HepG2 (cell line): ENCODE measurements around the gene SLC48A1. TPM values are rescaled to one million over a fixed set of nuclear protein-coding genes. Genes with fewer than 3 reads are reported as not detected.

Source experiments
- ATAC-seq: fragments of 200-7000 bp; cut with Tn5 transposase; 3 replicates; pipeline ENCODE4 v1.9.1; 2020; ENCODE audit warnings: mild to moderate bottlenecking, moderate library complexity
- BruUV-seq: library from RNA; stranded (reverse); fragments of 400-500 nt; replicated peaks from 2 replicates; lab custom pipeline; 2021; lab: Mats Ljungman, UMichigan
- CTCF ChIA-PET: fragments of 300-600 bp; formaldehyde crosslinking; extraction: SDS; loops from one replicate; lab custom pipeline; 2021; ENCODE audit warnings: low total read pairs, inconsistent platforms, low intra/inter-chr PET ratio; lab: Yijun Ruan, JAX
- POLR2A ChIA-PET: fragments of 350-600 bp; sonication (Branson Sonifier 250); formaldehyde crosslinking; loops from one replicate; lab custom pipeline; 2020; ENCODE audit warnings: antibody characterized with exemption, inconsistent platforms; lab: Yijun Ruan, JAX
- DNase-seq: peaks from one replicate; pipeline ENCODE4 v3.0.0-alpha.2; 2015; ENCODE audit warnings: low spot score
- FAIRE-seq: peaks from 3 replicates; lab custom pipeline; 2011; peaks lifted over from hg19 to GRCh38; lab: Jason Lieb, UNC
- H2AFZ ChIP-seq: one replicate; pipeline ENCODE4 v1.6.1; 2011; ENCODE audit warnings: low read length, inconsistent platforms
- H3K27ac ChIP-seq: fragments of 300-600 bp; 3 replicates; pipeline ENCODE4 v1.8.0; 2011; ENCODE audit warnings: mixed run types, mild to moderate bottlenecking, mixed read lengths, low read length, inconsistent platforms; ENCODE audit not compliant: insufficient read depth; ENCODE audit errors: extremely low read length
- H3K27me3 ChIP-seq, 2 experiments: fragments of 200-600 bp in 1 of 2; 2 replicates in 1 of 2; 3 replicates in 1 of 2; pipeline versions ENCODE4 v1.6.0 to v1.8.0; 2011; ENCODE audit warnings: low read length in 2 of 2, mild to moderate bottlenecking in 2 of 2, moderate library complexity in 2 of 2, inconsistent platforms in 1 of 2; ENCODE audit not compliant: insufficient read depth in 2 of 2, control insufficient read depth in 1 of 2
- H3K36me3 ChIP-seq, 2 experiments: fragments of 200-600 bp in 1 of 2; replicated peaks in 1 of 2; 2 replicates in 1 of 2; 3 replicates in 1 of 2; pipeline versions ENCODE4 v1.5.1 to v1.8.0; 2011; ENCODE audit warnings: low read length in 2 of 2, inconsistent platforms in 1 of 2; ENCODE audit not compliant: insufficient read depth in 2 of 2, control insufficient read depth in 1 of 2
- H3K4me1 ChIP-seq: 2 replicates; pipeline ENCODE4 v1.5.1; 2012; ENCODE audit warnings: low read length, inconsistent platforms; ENCODE audit not compliant: insufficient read depth
- H3K4me2 ChIP-seq: 2 replicates; pipeline ENCODE4 v1.6.0; 2011; ENCODE audit warnings: low read depth, low read length, inconsistent platforms
- H3K4me3 ChIP-seq, 3 experiments: fragments of 200-600 bp in 1 of 3; sonication (generic), shearing (Covaris generic) in 1 of 3; replicated peaks in 1 of 3; 2 replicates each; pipeline ENCODE4 v1.5.1; 2011 to 2016; ENCODE audit warnings: low read length in 3 of 3, inconsistent platforms in 2 of 3, low read depth in 2 of 3, mild to moderate bottlenecking in 2 of 3, control low read depth in 1 of 3, mixed read lengths in 1 of 3; ENCODE audit not compliant: insufficient read depth in 1 of 3
- H3K79me2 ChIP-seq: one replicate; pipeline ENCODE4 v1.6.1; 2011; ENCODE audit warnings: low read length, inconsistent platforms; ENCODE audit not compliant: insufficient read depth
- H3K9ac ChIP-seq: 2 replicates; pipeline ENCODE4 v1.6.0; 2011; ENCODE audit warnings: mild to moderate bottlenecking, low read depth, low read length, inconsistent platforms; ENCODE audit not compliant: insufficient read depth
- H3K9me3 ChIP-seq: 2 replicates; pipeline ENCODE4 v1.5.1; 2012; ENCODE audit warnings: mild to moderate bottlenecking, low read length
- H4K20me1 ChIP-seq: 2 replicates; pipeline ENCODE4 v1.6.0; 2011; ENCODE audit warnings: inconsistent platforms, mild to moderate bottlenecking, low read length, moderate library complexity; ENCODE audit not compliant: insufficient read depth
- BORCS8-MEF2B ChIP-seq: sonication (generic); formaldehyde crosslinking; IDR thresholded peaks from 2 replicates; pipeline ENCODE4 v1.8.0; 2022; ENCODE audit warnings: mild to moderate bottlenecking, missing genetic modification reagents
- ELF4 ChIP-seq: sonication (generic); formaldehyde crosslinking; IDR thresholded peaks from 2 replicates; pipeline ENCODE4 v1.5.0; 2020; ENCODE audit warnings: missing genetic modification reagents, mild to moderate bottlenecking, moderate library complexity, borderline replicate concordance
- EP300 ChIP-seq, 3 experiments: sonication (generic) in 1 of 3; formaldehyde crosslinking in 1 of 3; IDR thresholded peaks; 2 replicates each; pipeline versions ENCODE4 v1.5.1 to v1.6.1; 2011 to 2020; ENCODE audit warnings: low read depth in 2 of 3, low read length in 2 of 3, borderline replicate concordance in 1 of 3, improper control_type of control experiment in 1 of 3, mild to moderate bottlenecking in 1 of 3, missing genetic modification reagents in 1 of 3, moderate library complexity in 1 of 3
- HBP1 ChIP-seq: IDR thresholded peaks from 2 replicates; pipeline ENCODE4 v1.6.1; 2016; ENCODE audit warnings: low read depth, control low read depth
- HMG20A ChIP-seq: IDR thresholded peaks from 2 replicates; pipeline ENCODE4 v1.6.1; 2016; ENCODE audit warnings: borderline replicate concordance
- HNF1A ChIP-seq, 2 experiments: sonication (generic) in 1 of 2; formaldehyde crosslinking in 1 of 2; IDR thresholded peaks; 2 replicates each; pipeline versions ENCODE4 v1.4.0 to v1.6.1; 2016 to 2020; ENCODE audit warnings: borderline replicate concordance in 1 of 2, low read depth in 1 of 2, mild to moderate bottlenecking in 1 of 2, missing genetic modification reagents in 1 of 2
- MED1 ChIP-seq: sonication (generic); formaldehyde crosslinking; IDR thresholded peaks from 2 replicates; pipeline ENCODE4 v1.4.0; 2020; ENCODE audit warnings: missing genetic modification reagents
- MYC ChIP-seq: sonication (generic); formaldehyde crosslinking; IDR thresholded peaks from 2 replicates; pipeline ENCODE4 v1.9.0; 2021; ENCODE audit warnings: missing genetic modification reagents, borderline replicate concordance
- MZF1 ChIP-seq: sonication (generic); formaldehyde crosslinking; IDR thresholded peaks from 2 replicates; pipeline ENCODE4 v1.8.1; 2023; ENCODE audit warnings: mild to moderate bottlenecking, missing genetic modification reagents, borderline replicate concordance
- NFATC3 ChIP-seq: sonication (generic); formaldehyde crosslinking; IDR thresholded peaks from 2 replicates; pipeline ENCODE4 v1.5.1; 2020; ENCODE audit warnings: mild to moderate bottlenecking, missing genetic modification reagents
- NR2F6 ChIP-seq, 2 experiments: IDR thresholded peaks; 2 replicates each; pipeline ENCODE4 v1.6.1; 2016; ENCODE audit warnings: antibody characterized with exemption in 1 of 2, mild to moderate bottlenecking in 1 of 2
- SOX6 ChIP-seq, 2 experiments: fragments of 450-650 bp in 1 of 2; sonication (generic) in 1 of 2; formaldehyde crosslinking in 1 of 2; IDR thresholded peaks; 2 replicates each; pipeline versions ENCODE4 v1.4.0 to v1.6.1; 2017 to 2020; ENCODE audit warnings: antibody characterized with exemption in 1 of 2, mild to moderate bottlenecking in 1 of 2, missing genetic modification reagents in 1 of 2
- TBX3 ChIP-seq: fragments of 450-650 bp; IDR thresholded peaks from 2 replicates; pipeline ENCODE4 v1.6.1; 2017; ENCODE audit warnings: antibody characterized with exemption, mild to moderate bottlenecking, inconsistent platforms, borderline replicate concordance
- TEF ChIP-seq: sonication (generic); formaldehyde crosslinking; IDR thresholded peaks from 2 replicates; pipeline ENCODE4 v1.5.0; 2020; ENCODE audit warnings: missing genetic modification reagents
- ZFY ChIP-seq: sonication (generic); formaldehyde crosslinking; IDR thresholded peaks from 2 replicates; pipeline ENCODE4 v1.4.0; 2020; ENCODE audit warnings: missing genetic modification reagents
- ZNF547 ChIP-seq: sonication (generic); formaldehyde crosslinking; IDR thresholded peaks from 2 replicates; pipeline ENCODE4 v1.5.1; 2020; ENCODE audit warnings: mild to moderate bottlenecking, missing genetic modification reagents
- ZNF557 ChIP-seq: sonication (generic); formaldehyde crosslinking; IDR thresholded peaks from 2 replicates; pipeline ENCODE4 v1.4.0; 2020; ENCODE audit warnings: missing genetic modification reagents
- ZNF720 ChIP-seq: sonication (generic); formaldehyde crosslinking; IDR thresholded peaks from 2 replicates; pipeline ENCODE4 v1.4.0; 2020; ENCODE audit warnings: missing genetic modification reagents
- WGBS: methylation state at CpG from one replicate; pipeline ENCODE4 v1.1.6; 2017; ENCODE audit warnings: low lambda C conversion rate; 5-methylcytosine and 5-hydroxymethylcytosine counted together
- in situ Hi-C: cut with HindIII; loops from 2 replicates; pipeline ENCODE4 v1.10.0; 2017; ENCODE audit warnings: low pct_unique_long_range_greater_than_20kb; ENCODE audit not compliant: extremely low pct_ligation_motif_present
- intact Hi-C: fragments of 100-400 bp; cut with micrococcal nuclease; formaldehyde crosslinking; loops from one replicate; pipeline ENCODE4 v1.10.0; 2022; ENCODE audit not compliant: unreplicated experiment
- polyA plus RNA-seq, 8 experiments: library from polyadenylated mRNA; depleted of rRNA in 3 of 8; stranded (reverse) in 7 of 8; unstranded in 1 of 8; fragments of >200 nt; fragmentation: Illumina TruSeq in 4 of 8; extraction: Trizol in 4 of 8; gene quantifications; 2 replicates each; pipeline versions ENCODE4 v1.2.1 to v1.2.3, GENCODE V29; 2011 to 2016; ENCODE audit warnings: low read depth in 4 of 8, missing spikeins in 1 of 8, mixed read lengths in 1 of 8; ENCODE audit not compliant: insufficient read depth in 1 of 8
- total RNA-seq, 5 experiments: library from RNA; depleted of rRNA; stranded (reverse); fragments of >200 nt; fragmentation: Illumina TruSeq; extraction: Trizol; gene quantifications; 2 replicates each; pipeline ENCODE4 v1.2.3, GENCODE V29; 2016; ENCODE audit warnings: low read depth in 1 of 5

SLC48A1 gene
- total and polyA plus RNA-seq, 2 of the 13 experiments (the other 11 are each of a cell fraction or from before 2014, with no cell fraction given), result 2.2 to 3.7 TPM

GRCh38 chr12:47768323-47768811 is 4.7 kb upstream of the SLC48A1 start:
- peak; percentile 70 for FAIRE-seq
- BruUV-seq, result no TSS peak
- peak; percentile 39 for ATAC-seq
- TF ChIP-seq NR2F6 (IDR thresholded peaks at IDR 0.05) (no peak), NR2F6 (CRISPR knock-in tag; IDR thresholded peaks at IDR 0.05) (0 out of 2 replicates have a peak, but pooled peaks have one; percentile 23), SOX6 (IDR thresholded peaks at IDR 0.05) (no peak), SOX6 (CRISPR knock-in tag; IDR thresholded peaks at IDR 0.05) (no peak), ZFY (no peak), HMG20A (CRISPR knock-in tag) (0 out of 2 replicates have a peak, but pooled peaks have one; percentile 29), ZNF547 (CRISPR knock-in tag) (no peak), MED1 (CRISPR knock-in tag) (peak; percentile 24; the same call in 1 of the 2 replicates), BORCS8-MEF2B (CRISPR knock-in tag) (no peak), ZNF720 (CRISPR knock-in tag) (no peak), TEF (no peak), ELF4 (no peak), EP300 (IDR thresholded peaks at IDR 0.05; ENCODE audit: low read depth in 2 of 2, low read length in 2 of 2) (no peak), EP300 (CRISPR knock-in tag; IDR thresholded peaks at IDR 0.05; ENCODE audit: borderline replicate concordance) (no peak), MZF1 (CRISPR knock-in tag) (no peak), MYC (CRISPR knock-in tag) (no peak), NFATC3 (CRISPR knock-in tag) (no peak), TBX3 (no peak), HBP1 (CRISPR knock-in tag) (no peak), HNF1A (IDR thresholded peaks at IDR 0.05; ENCODE audit: low read depth) (no peak), HNF1A (CRISPR knock-in tag; IDR thresholded peaks at IDR 0.05; ENCODE audit: borderline replicate concordance) (0 out of 2 replicates have a peak, but pooled peaks have one; percentile 24), ZNF557 (CRISPR knock-in tag) (no peak)

More at GRCh38 chr12:47768323-47768811, 4.7 kb upstream of the SLC48A1 start:
- CTCF ChIA-PET, result interaction anchor here (1.7 kb wide), 1 partner anchor 26 kb away, joined by 16 read pairs; no protein-coding TSS in a partner anchor
- Histone ChIP-seq H3K79me2 (no peaks in the 10 kb centered on the region), H2AFZ (no peak overlapping the region), H3K4me3 (no peak overlapping the region), H3K9ac (no peak overlapping the region), H3K27ac (no peak overlapping the region), H4K20me1 (no peaks in the 10 kb centered on the region), H3K36me3 (no peaks in the 10 kb centered on the region), H3K9me3 (no peaks in the 10 kb centered on the region), H3K4me1 (peaks cover 43% of the 10 kb centered on the region), H3K4me2 (no peak overlapping the region), H3K27me3 (peaks cover 4 to 20% of the 10 kb centered on the region in 2 experiments; a peak in 4 of 5 replicates)
- intact Hi-C loops, result no loop called here
- DNase-seq, result peak; percentile 86
- POLR2A ChIA-PET, result no interaction called here
- 7% methylated on average over 2 of the region's 2 CpGs for WGBS
- in situ Hi-C loops, result no loop called here
